GM23248 (cell line): ENCODE data around the gene CACHD1.

Source experiments
- EZH2 ChIP-seq: fragments of 200-600 bp; sonication (generic); IDR thresholded peaks from 2 replicates; pipeline ENCODE4 v1.6.1; 2018; ENCODE audit warnings: antibody characterized with exemption, mild to moderate bottlenecking; ENCODE audit not compliant: insufficient read depth, poor library complexity, severe bottlenecking
- EZH2phosphoT487 ChIP-seq: fragments of 200-600 bp; sonication (generic); IDR thresholded peaks from 2 replicates; pipeline ENCODE4 v1.6.1; 2018; ENCODE audit warnings: antibody characterized with exemption, moderate library complexity, mild to moderate bottlenecking, low read depth; ENCODE audit not compliant: insufficient read depth

- TF ChIP-seq EZH2 (no peak), EZH2phosphoT487 (no peak)
These were observed 45.5 kb upstream of the CACHD1 start for GRCh38 chr1:64424412-64424811.
